ENCODE results near the gene FAM118B.

Gene FAM118B

DNA sequence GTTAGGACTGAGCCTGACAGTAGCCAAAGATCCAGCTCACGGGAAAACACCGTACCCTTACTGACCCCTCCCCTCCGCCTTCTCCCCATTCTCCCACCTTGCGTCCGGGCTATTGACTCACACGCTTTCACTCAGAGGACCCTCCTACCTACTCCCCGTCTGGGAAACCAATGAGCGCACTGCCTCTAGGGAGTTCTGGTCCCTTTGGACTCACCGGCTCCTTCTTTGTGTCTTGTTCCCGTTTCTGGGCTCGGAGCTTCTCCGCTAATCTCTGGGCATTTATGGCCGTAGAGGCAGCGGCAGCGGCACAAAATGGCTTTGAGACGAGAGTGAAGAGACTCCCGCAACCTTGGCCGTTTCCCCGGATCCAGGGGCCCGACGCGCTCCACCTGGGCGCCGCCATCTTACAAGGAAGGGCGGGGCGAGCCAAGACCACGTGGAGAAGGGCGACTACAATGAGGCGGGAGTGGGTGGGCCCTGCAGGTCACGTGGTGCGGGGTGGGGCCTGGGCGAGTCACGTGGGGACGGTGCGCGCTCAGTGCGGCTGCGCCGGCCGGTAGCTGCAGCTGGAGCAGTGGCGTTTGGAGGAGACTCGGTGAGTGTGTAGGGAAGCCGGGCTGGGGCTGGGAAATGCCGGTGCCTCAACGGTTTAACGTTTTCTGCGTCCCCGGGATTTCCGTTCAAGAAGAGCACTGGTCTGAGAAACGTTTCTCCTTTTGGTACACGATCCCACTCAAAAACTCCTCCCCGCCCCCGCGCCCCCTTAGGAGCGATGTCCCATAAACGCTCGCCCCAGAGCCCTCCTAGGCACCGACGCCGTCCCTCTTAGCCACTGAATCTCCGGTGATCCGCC lies at the start of gene FAM118B, which contains the start of gene RPUSD4:
FAM118B (plus strand) TSS at position 547 of the 853 bp plus-strand sequence. CDS start 23,220 bp downstream, outside the sequence.
RPUSD4 (minus strand) TSS at position 415 of the 853 bp plus-strand sequence; CDS start at position 403, 12 bp downstream.
- peak; percentile 94 for DNase-seq

DNA sequence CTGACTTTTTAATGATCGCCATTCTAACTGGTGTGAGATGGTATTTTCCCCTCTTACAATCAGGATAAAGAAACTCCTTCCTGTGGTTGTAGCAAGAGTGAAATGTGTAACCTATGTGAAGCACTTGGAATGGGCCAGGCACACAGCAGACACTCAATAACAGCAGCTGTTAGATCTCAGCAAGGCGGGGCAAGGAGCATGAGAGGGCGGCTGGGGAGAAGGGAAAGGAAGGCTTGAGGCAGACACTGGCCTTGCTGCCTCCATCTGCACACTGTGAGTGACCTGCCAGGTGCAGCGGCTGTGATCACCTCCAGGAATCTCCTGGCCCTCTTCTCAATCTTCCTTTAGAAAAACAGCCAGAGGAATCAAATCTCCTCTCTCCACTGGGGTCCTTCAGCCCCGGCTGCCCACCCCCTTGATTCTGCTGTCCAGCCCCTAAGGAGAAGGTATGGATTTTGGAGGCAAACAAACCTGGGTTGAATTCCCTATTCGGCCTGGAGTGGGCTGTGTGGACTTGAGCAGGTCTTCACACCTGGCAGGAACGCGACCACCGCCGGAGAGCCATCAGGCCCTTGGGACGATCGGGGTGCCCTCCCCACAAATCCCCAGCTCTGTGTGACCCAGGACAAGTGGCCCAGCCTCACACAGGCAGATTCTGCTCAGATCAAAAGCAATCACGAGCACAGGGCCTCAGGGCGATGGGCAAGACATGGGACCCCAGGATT lies 49.1 kb upstream of the FAM118B start:
- DNase-seq = no peak

DNA sequence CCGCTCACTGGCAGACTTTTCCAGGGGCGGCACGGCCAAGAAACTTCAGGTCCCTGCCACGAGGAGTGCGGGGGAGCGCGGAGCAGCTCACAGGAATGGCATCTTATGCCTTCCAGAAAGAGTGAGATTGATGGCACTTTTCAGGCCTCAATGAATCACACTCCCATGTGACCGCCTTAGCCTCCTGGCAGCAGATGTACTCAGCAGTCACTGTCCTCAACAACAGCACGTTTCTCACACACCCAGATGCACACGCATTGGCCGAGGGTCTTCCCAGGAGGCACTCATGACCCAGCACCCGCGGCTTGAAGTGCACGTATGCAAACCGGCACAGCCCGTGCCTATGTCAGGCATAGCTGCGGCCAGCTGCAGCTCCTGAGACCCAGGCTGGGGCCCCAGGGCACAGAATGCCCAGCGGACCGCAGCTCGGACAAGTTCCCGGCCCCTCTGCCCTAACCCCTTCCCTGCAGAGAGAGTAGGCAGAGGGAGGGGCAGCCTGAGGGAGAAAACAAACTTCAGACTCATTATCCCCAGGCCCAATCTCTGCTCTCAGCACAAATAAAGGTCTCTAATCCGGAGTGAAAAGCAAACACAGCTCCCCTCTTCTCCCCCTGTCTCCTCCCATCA lies 48.4 kb upstream of the FAM118B start:
- no peak for DNase-seq

DNA sequence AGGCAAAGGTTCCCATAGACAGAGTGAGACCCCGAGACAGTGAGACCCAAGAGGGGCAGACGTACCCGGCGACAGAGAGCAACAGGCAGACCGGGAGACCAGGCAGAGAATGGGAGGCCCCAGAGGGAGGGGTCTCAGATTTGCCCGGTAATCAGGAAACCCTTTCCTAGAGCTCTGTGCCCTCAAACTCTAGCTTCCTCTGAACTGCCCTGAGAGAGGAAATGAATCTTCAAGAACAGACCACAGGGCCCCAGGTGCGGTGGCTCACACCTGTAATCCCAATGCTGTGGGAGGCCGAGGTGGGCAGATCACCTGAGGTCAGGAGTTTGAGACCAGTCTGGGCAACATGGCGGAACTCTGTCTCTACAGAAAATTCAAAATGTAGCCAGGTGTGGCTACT lies 47.8 kb upstream of the FAM118B start:
- DNase-seq = no peak

DNA sequence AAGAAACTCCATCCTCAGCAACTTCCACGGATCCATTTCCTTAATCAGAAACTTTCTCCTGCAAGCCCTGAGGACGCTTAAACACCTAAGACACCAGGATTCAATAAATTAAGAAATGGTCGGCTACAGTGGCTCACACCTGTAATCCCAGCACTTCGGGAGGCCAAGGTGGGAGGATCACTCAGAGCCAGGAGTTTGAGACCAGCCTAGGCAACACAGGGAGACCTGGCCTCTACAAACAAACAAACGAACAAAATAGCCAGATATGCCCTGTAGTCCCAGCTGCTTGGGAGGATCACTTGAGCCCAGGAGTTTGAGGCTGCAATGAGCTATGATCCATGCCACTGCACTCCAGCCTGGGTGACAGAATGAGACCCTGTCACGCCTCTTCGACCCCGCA lies 46.8 kb upstream of the FAM118B start:
- DNase-seq = no peak

DNA sequence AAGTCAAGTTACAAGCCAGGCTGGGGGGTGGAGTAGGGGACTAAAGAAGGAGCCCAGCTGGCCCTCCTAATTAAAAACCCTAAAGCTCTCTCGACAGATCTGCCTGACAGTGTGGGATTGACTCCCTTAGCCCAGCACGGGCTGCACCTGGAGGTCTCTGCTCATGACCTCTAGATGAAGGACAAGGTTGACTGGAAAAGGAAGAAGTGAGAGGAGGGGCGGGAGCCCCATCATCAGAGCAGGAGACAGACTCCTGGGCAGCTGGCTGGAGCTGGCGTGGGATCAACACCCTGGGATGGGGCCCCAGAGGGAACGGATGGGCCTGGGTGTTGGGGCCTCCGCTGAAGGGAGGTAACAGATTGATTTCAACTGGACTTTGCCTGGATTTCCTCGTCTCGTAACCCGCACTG lies 46.3 kb upstream of the FAM118B start:
- no peak for DNase-seq

DNA sequence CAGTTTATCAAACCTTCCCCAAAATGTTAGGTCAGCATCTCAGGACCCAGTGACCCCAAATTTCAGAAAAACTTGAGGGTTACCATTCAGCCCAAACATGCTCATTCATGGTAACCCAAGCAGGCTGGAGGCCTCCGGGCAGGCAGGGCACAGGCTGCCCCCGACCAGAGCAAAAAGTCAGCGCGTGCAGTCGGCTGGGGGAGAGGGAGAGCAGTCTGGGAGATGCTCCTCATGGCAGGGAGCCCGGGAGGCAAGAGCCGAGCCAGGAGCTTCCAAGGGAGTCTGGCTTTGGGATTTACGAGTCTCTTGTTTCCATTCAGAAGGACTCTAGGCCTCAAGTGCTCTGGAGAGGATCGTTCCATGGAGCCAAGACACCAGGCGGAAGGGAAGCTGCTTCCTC lies 45.8 kb upstream of the FAM118B start:
- no peak for DNase-seq

DNA sequence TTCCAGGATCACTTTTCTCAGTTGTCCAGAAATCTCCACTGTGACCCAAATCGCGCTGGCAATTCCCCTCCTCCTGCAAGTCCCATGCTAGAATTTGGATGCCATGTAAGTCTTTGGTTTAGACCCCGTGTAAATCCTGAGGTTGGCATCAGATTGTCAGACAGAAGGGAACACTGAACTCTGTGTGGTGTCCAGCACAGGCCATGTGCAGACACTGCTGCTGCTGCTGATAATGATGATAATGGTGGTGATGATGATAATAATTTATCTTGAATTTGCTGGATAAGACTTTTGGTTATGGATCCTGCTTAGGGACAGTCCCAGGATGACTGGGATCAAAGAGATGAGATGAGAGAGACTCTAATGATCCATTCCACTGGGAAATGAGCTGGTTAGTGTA lies 45.2 kb upstream of the FAM118B start:
- no peak for DNase-seq

DNA sequence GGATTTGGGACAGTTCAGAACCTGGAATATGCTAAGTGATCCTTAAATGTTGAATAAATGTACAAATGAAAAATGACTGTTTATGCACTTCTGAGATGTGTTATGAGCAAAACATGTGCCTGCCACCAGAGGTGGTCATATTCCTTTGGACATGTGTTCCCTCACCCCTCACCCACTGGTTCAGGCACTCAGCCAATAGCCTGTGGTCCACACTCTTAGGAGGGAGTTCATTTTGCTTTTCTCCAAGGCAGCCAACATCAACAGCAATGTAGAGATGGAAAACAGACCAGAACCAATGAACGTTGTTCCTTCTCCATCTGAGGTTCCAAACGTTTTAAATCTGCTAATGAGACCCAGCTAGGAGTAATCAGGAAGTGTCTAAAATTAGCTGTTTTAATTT lies 44.1 kb upstream of the FAM118B start:
- DNase-seq = no peak

DNA sequence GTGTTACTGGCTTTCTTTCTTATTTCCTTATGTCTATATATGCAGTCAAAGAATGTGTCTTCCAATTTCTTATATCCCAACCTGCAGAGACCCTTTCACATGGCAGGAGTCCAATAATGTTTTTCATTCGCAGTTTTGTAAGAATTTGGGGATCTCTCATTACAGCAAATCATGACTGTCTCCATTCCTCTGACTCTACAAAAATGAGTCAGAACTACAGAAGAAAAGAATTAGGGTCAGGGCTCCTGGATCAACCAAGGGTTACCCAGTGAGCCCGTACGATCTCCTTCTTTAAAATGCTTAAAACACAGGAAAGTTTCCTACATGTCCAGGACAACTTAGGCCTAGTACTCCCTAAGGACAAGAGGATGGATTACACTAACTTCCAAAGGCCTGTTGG lies 42.3 kb upstream of the FAM118B start:
- no peak for DNase-seq

DNA sequence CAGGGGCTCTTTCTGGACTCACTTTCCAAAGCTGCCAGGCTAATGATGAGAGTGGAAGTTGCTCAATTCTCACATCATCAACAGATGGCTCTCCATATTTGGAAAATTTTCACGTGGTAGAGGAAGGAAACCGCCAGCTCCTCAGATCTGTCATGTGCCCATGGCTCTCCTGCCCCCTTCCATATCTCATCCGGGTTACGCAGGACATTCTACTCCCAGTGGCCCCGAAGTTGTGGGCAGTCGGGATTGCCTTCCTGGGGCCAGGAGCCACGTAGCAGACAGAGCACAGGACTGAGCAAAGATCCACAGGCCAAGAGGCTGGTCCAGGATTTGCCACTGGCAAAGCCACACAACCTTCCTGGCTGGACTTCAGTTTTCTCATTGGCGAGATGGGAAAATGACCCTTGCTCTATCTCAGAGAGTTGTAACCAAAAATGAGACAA lies 39.0 kb upstream of the FAM118B start:
- DNase-seq = peak; percentile 89

DNA sequence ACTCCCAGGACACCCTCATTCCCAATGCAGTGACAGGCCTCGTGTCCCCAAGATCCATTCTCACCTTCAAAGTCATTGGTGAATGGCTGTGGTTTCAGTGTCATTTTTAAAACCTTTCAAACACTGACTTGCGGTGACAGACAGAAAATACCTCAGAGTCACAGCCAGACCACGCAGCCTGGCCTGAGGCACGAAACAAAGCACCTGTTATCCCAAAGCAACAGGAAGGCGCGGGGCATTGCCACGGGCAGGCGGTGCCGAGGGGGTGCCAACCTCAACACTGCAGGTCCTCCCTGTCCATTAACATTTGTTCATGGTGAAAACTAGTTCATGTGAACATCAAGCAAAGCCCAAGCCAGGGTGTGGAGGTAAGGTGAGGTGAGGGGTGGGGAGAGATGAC lies 38.3 kb upstream of the FAM118B start:
- no peak for DNase-seq

DNA sequence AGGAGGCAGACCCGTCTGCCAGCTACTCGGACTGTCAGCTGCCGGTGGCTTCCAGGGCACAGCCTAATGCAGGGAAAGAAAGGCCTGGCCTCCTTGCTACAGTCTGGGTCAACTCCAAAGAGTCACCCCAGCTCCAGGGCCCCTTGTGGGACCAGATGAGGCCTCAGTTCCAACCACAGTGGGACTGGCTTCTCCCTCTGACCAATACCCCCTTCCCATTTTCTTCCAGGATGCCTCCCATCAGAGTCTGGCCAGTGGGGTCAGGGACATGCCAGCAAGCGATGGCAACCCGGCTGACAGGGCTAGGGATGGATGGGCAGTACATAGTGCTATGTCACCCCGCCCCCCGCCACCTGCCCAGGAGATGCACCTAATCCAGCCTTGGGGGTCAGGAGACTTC lies 36.8 kb upstream of the FAM118B start:
- DNase-seq = no peak

DNA sequence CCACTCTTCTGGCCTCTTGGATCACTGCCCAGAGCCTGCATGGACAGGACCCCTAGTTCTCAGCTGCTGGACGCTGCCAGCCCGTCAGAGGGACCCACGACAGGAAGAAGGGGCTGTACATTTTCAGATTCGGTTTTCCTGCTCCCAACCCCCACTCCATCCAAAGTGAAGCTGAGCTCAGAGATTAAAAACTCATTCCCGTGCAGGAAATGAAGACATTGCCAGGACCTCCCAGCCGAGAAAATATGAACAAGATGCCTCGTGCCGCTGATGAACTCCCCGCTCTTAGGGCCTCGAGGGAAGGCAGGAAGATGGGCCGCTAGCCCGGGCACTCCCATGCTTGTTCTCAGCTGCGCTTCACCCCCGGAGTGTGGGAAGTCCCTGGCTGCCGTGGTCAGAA lies 36.2 kb upstream of the FAM118B start:
- no peak for DNase-seq

DNA sequence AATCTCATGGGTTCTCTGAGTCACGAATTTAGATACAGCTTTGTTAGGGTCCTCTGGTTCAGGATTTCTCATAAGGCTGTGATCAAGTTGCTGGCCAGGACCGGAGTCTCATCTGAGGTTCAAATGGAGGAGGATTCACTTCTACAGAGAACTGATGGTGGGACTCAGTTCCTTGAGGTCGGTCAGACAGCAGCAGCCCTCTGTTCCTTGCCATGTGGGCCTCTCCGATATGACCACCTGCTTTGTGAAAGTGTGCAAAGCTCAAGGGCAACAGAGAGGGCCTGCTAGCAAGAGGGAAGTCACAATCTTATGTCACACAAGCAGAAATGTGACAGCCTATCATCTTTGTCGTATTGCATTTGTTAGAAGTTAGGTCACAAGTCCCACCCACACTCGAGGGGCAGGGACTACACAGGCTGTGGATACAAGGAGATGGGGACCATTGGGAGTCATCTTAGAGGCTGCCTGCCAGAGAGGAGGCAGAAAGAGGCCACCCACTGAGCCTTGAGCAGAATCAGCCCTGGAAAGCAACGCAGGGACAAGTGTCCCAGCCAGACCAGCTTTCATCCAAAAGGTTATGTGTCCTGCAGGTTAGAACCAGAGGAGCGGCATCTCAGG lies 34.6 kb upstream of the FAM118B start:
- no peak for DNase-seq

DNA sequence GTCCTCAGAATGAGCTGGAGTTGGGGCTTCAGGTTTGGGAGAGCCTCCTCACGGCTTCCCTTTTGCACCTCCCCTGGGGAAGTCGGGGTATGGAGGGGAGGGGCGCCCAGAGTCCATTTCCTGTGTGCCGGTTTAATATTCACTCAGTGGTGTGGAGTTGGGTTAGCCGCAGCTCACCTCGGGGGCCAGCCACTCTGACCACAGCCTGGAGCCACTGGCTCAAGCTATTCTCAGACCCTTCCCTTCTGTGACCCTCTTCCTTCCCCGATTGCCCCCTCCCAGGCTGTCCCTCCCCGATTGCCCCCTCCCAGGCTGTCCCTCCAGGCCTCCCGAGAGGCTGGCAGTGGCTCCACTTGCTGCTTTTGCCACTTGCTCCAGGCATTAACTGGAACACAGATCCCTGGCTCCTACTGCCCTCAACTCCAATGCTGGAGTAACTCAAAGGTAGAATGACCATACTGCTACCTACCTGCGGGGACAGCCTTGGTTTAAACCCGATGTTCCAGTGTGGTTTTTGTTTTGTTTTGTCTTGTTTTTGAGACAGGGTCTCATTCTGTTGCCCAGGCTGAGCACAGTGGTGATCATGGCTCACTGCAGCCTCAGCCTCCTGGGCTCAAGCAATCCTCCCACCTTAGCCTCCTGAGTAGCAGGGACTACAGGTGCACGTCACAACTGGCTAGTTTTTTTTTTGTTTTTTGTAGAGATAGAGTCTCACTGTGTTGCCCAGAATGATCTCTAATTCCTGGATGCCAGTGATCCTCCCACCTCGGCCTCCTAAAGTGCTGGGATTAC lies 29.4 kb upstream of the FAM118B start:
- no peak for DNase-seq

DNA sequence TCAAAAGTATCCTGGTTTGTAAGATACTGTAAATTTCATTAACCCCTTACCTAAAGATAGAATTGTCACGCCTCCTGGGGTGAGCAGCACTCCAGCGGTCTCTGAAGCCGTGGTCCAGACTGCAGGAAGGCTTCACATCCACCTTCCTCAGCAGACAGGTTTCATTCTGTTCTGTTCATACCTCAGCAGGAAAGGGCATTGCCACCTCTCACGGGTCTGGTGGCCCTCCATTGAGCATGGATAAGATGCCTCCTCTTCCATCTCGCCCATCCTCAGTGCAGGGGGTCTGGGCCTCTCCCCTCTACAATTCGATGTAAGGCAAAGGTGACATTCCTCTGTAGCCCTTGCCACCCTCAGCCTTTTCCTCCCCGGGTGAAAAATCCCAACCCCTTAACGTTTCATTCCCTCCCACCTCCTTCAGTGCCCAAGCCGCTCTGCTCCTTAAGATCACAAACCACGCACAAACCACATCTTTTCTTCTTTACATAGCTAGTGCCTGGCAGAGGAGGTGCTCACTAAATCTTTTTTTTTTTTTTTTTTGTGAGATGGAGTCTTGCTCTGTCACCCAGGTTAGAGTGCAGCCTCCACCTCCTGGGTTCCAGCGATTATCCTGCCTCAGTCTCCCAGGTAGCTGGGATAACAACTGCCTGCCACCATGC lies 28.7 kb upstream of the FAM118B start:
- no peak for DNase-seq

DNA sequence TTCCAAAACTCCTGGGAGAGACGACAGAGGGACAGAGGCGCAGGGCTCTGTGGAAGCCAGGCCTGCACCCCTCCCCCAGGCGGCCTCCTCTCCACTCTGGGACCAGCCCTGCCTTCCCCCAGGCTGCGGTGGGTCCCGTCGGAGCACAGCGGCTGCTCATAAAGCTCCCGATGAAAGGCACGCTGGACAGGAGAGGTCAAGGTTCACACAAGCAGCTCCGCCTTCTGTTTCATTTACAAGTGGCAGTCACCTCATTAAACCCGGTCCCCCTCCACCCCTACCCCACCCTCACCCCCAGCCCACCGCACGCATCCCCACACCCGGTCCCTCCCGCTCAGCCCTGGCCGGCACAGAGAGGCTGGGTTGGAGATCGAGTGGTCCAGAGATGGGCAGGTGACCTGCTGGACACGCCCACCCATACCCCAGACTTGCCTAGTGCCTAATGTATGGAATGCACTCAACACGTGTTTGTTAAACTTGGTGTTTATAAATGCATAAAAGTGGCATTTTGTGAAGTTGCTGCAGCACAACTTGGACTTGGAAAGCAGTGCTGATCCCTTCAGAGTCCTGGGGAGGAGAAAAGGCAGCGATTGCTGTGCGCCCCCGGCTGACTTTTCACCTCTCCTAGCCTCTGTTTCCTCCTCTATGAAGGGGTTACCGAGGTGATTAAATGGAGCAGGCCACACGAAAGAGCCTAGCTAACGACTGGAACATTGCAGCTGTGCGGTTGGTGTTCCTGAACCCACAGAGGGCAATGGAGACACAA lies 26.1 kb upstream of the FAM118B start:
- no peak for DNase-seq

DNA sequence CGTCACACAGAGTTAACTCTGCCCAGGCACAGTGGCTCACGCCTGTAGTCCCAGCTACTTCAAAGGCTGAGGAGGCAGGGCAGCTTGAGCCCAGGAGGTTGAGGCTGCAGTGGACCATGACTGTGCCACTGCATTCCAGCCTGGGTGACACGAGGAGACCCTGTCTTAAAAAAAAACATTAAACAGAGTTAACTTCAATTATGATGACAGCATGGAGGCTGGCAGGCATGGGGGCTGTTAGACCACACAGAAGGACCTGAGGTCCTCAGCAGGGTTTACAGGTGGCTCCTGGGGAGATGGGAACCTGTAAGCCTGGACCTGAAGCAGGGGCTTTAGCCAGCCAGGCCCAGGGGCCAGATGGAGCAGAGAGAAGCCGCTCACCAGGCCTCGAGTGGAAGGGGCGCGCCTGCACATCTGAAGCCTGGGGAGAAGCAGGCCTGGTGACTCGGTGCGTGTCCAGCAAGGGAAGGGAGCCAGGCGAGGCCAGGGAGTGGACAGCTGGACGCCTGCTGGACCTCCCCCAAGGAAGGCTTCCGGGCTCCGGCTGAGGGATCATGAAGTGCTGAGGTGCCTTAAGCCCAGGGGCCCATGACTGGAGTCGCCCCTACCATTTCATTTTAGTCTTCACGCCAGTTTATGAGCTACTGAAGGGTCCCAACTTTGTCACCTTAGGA lies 25.4 kb upstream of the FAM118B start:
- DNase-seq = no peak
